ENCODE results near the gene MSX1. TPM values are rescaled to one million over a fixed set of nuclear protein-coding genes. Genes with fewer than 3 reads are reported as not detected.

MSX1 gene
- total and polyA plus RNA-seq, 4 donors: 0.13 to 0.33 (median 0.15) TPM; not detected in 1

DNA sequence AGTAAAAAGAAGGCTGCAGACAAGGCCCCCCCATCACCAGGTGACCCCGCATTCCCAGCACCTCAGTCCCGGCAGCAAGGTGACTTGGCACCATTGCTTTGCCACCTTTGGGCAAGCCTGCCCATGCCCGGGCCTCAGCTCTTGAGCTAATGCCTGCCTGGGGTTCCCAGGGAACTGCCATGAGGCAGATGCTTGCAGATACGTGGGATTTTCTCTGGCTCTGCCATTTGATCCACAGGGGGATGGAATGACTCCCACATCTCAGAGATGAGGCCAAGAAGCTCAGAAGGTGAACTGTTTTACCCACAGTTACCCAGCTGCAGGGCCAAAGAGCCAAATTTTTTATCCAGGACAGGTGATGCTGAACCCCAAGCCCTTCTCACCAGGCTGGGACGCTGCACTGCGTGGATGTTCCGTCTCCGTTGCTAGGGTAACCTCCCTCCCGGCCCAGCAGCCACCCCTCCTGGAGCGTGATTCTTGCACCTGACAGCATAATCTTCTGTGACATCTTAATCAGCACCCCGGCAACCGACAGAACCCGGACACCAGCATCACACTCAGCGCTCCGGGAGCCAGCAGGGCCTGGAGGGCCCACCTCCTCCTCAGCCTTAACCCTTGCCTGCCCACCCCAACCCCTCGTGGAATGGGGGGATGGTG is 15.7 kb upstream of the MSX1 start:
- DNase-seq (ENCODE audit: low spot score): no peak
- Histone ChIP-seq H3K4me1 (ENCODE audit: control insufficient read depth in 4 of 4, insufficient read depth in 4 of 4, low read length in 3 of 4) (no peaks in the 10 kb centered on the region), H3K9me3 (ENCODE audit: control insufficient read depth in 4 of 4, low read length in 3 of 4) (no peaks in the 10 kb centered on the region), H3K27ac (ENCODE audit: low read depth in 1 of 2, low read length in 2 of 2) (no peak overlapping the region), H3K36me3 (ENCODE audit: control insufficient read depth in 4 of 4, insufficient read depth in 3 of 4, low read depth in 1 of 4, low read length in 3 of 4) (no peaks in the 10 kb centered on the region), H3K9ac (ENCODE audit: low read depth in 1 of 2, low read length in 2 of 2) (no peak overlapping the region), H3K27me3 (ENCODE audit: control insufficient read depth in 4 of 4, insufficient read depth in 4 of 4, low read length in 3 of 4) (peaks cover 0 to 4% (median 0%) of the 10 kb centered on the region in 4 donors), H3K4me3 (ENCODE audit: low read depth in 1 of 3, low read length in 3 of 3) (no peak overlapping the region)
- TF ChIP-seq NR2F2 (IDR thresholded peaks at IDR 0.05): no peak
- TF ChIP-seq FOXA2 (IDR thresholded peaks at IDR 0.05): no peak
- no peak for TF ChIP-seq TAF1 (conservative IDR thresholded peaks at IDR 0.05)
- TF ChIP-seq, protein P1, sequence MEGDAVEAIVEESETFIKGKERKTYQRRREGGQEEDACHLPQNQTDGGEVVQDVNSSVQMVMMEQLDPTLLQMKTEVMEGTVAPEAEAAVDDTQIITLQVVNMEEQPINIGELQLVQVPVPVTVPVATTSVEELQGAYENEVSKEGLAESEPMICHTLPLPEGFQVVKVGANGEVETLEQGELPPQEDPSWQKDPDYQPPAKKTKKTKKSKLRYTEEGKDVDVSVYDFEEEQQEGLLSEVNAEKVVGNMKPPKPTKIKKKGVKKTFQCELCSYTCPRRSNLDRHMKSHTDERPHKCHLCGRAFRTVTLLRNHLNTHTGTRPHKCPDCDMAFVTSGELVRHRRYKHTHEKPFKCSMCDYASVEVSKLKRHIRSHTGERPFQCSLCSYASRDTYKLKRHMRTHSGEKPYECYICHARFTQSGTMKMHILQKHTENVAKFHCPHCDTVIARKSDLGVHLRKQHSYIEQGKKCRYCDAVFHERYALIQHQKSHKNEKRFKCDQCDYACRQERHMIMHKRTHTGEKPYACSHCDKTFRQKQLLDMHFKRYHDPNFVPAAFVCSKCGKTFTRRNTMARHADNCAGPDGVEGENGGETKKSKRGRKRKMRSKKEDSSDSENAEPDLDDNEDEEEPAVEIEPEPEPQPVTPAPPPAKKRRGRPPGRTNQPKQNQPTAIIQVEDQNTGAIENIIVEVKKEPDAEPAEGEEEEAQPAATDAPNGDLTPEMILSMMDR (IDR thresholded peaks at IDR 0.05; ENCODE audit: low read depth, low read length, missing input control): no peak
- no peak for TF ChIP-seq JUND (IDR thresholded peaks at IDR 0.05)
- no peak for TF ChIP-seq FOXA1 (IDR thresholded peaks at IDR 0.05)
- WGBS: 38% methylated on average over 16 of the region's 16 CpGs

DNA sequence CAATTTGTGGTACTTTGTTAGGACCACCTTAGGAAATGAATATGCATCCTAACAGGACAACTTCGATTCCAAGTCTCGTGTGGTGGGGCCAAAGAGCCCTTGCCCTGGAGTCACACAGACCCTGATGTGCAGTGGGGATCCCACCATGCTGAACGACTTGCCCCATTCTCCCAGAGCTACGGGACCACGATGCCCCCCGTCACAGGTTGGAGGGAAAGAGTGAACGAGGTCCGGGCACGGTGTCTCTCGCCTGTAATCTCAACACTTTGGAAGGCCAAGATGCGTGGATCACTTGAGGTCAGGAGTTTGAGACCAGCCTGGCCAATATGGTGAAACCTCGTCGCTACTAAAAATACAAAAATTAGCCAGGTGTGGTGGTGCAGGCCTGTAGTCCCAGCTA is 14.4 kb upstream of the MSX1 start:
- Histone ChIP-seq H3K27me3 (ENCODE audit: control insufficient read depth in 4 of 4, insufficient read depth in 4 of 4, low read length in 3 of 4) (peaks cover 0 to 4% (median 0%) of the 10 kb centered on the region in 4 donors), H3K9ac (ENCODE audit: low read depth in 1 of 2, low read length in 2 of 2) (no peak overlapping the region), H3K9me3 (ENCODE audit: control insufficient read depth in 4 of 4, low read length in 3 of 4) (no peaks in the 10 kb centered on the region), H3K27ac (ENCODE audit: low read depth in 1 of 2, low read length in 2 of 2) (no peak overlapping the region), H3K36me3 (ENCODE audit: control insufficient read depth in 4 of 4, insufficient read depth in 3 of 4, low read depth in 1 of 4, low read length in 3 of 4) (no peaks in the 10 kb centered on the region), H3K4me1 (ENCODE audit: control insufficient read depth in 4 of 4, insufficient read depth in 4 of 4, low read length in 3 of 4) (no peaks in the 10 kb centered on the region), H3K4me3 (ENCODE audit: low read depth in 1 of 3, low read length in 3 of 3) (no peak overlapping the region)
- no peak for DNase-seq (ENCODE audit: low spot score)
- 95% methylated on average over 13 of the region's 13 CpGs for WGBS
- no peak for TF ChIP-seq GABPA (IDR thresholded peaks at IDR 0.05 in 1 of 2, conservative IDR thresholded peaks at IDR 0.05 in 1 of 2)
- no peak for TF ChIP-seq NR2F2 (IDR thresholded peaks at IDR 0.05)
- TF ChIP-seq RXRA (IDR thresholded peaks at IDR 0.05): no peak
- no peak for TF ChIP-seq JUND (IDR thresholded peaks at IDR 0.05)
- no peak for TF ChIP-seq HNF4A (conservative IDR thresholded peaks at IDR 0.05)
- no peak for TF ChIP-seq RAD21 (IDR thresholded peaks at IDR 0.05)
- TF ChIP-seq, protein P2, sequence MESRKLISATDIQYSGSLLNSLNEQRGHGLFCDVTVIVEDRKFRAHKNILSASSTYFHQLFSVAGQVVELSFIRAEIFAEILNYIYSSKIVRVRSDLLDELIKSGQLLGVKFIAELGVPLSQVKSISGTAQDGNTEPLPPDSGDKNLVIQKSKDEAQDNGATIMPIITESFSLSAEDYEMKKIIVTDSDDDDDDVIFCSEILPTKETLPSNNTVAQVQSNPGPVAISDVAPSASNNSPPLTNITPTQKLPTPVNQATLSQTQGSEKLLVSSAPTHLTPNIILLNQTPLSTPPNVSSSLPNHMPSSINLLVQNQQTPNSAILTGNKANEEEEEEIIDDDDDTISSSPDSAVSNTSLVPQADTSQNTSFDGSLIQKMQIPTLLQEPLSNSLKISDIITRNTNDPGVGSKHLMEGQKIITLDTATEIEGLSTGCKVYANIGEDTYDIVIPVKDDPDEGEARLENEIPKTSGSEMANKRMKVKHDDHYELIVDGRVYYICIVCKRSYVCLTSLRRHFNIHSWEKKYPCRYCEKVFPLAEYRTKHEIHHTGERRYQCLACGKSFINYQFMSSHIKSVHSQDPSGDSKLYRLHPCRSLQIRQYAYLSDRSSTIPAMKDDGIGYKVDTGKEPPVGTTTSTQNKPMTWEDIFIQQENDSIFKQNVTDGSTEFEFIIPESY (IDR thresholded peaks at IDR 0.05): no peak
- TF ChIP-seq, protein P3, sequence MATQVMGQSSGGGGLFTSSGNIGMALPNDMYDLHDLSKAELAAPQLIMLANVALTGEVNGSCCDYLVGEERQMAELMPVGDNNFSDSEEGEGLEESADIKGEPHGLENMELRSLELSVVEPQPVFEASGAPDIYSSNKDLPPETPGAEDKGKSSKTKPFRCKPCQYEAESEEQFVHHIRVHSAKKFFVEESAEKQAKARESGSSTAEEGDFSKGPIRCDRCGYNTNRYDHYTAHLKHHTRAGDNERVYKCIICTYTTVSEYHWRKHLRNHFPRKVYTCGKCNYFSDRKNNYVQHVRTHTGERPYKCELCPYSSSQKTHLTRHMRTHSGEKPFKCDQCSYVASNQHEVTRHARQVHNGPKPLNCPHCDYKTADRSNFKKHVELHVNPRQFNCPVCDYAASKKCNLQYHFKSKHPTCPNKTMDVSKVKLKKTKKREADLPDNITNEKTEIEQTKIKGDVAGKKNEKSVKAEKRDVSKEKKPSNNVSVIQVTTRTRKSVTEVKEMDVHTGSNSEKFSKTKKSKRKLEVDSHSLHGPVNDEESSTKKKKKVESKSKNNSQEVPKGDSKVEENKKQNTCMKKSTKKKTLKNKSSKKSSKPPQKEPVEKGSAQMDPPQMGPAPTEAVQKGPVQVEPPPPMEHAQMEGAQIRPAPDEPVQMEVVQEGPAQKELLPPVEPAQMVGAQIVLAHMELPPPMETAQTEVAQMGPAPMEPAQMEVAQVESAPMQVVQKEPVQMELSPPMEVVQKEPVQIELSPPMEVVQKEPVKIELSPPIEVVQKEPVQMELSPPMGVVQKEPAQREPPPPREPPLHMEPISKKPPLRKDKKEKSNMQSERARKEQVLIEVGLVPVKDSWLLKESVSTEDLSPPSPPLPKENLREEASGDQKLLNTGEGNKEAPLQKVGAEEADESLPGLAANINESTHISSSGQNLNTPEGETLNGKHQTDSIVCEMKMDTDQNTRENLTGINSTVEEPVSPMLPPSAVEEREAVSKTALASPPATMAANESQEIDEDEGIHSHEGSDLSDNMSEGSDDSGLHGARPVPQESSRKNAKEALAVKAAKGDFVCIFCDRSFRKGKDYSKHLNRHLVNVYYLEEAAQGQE (IDR thresholded peaks at IDR 0.05): no peak

All from liver (tissue), 9 donors.